Measurements from ENCODE around the gene ARHGAP10. TPM values are rescaled to one million over a fixed set of nuclear protein-coding genes. Genes with fewer than 3 reads are reported as not detected.
A peak's percentile ranks its signal among the peaks of the same experiment; 100 is the strongest.

Gene ARHGAP10
- total RNA-seq, 3 donors from 2014 or later (not counting 1 experiment from before 2014, with no cell fraction given) = 13.9 to 28.7 (median 23.2) TPM

GRCh38 chr4:147727476-147728028 lies 4.3 kb upstream of the ARHGAP10 start:
- H3K9me3 ChIP-seq (ENCODE audit: control insufficient read depth, insufficient read depth, low read length) = no peaks in the 10 kb centered on the region
- WGBS (ENCODE audit: insufficient coverage) = 100% methylated on average over 2 of the region's 2 CpGs
- Mint-ChIP-seq H3K4me1 (peaks cover 7 to 9% of the 10 kb centered on the region in 2 donors), H3K4me3 (no peak overlapping the region), H3K36me3 (no peaks in the 10 kb centered on the region), H3K27me3 (ENCODE audit: low read depth in 2 of 2) (peaks cover 0 to 3% of the 10 kb centered on the region in 2 donors), H3K27ac (no peak overlapping the region), H3K9me3 (no peaks in the 10 kb centered on the region)
- no peaks in the 10 kb centered on the region for H3K36me3 ChIP-seq (ENCODE audit: control insufficient read depth, insufficient read depth, low read length)
- peaks cover 10% of the 10 kb centered on the region for H3K4me1 ChIP-seq (ENCODE audit: control insufficient read depth, insufficient read depth, low read length)
- TF ChIP-seq CTCF (IDR thresholded peaks at IDR 0.05) = no peak
- H3K27me3 ChIP-seq (ENCODE audit: control insufficient read depth, insufficient read depth, low read length) = no peaks in the 10 kb centered on the region
- ATAC-seq (no peak), DNase-seq (no peak)
- no peak overlapping the region for H3K4me3 ChIP-seq (ENCODE audit: low read length)
- no peak overlapping the region for H3K27ac ChIP-seq (ENCODE audit: low read length)
- intact Hi-C loops (cut with micrococcal nuclease) = no loop called here

GRCh38 chr4:147730333-147730732 lies 1.6 kb upstream of the ARHGAP10 start:
- Histone ChIP-seq H3K36me3 (ENCODE audit: control insufficient read depth, insufficient read depth, low read length) (no peaks in the 10 kb centered on the region), H3K27me3 (ENCODE audit: control insufficient read depth, insufficient read depth, low read length) (no peaks in the 10 kb centered on the region), H3K27ac (ENCODE audit: low read length) (no peak overlapping the region), H3K9me3 (ENCODE audit: control insufficient read depth, insufficient read depth, low read length) (no peaks in the 10 kb centered on the region), H3K4me3 (ENCODE audit: low read length) (no peak overlapping the region), H3K4me1 (ENCODE audit: control insufficient read depth, insufficient read depth, low read length) (peaks cover 26% of the 10 kb centered on the region)
- ATAC-seq (no peak), DNase-seq (peak in 1 of 2 donors; percentile 11)
- 88% methylated on average over 2 of the region's 4 CpGs for WGBS (ENCODE audit: insufficient coverage)
- H3K36me3 Mint-ChIP-seq = no peaks in the 10 kb centered on the region
- no peaks in the 10 kb centered on the region for H3K9me3 Mint-ChIP-seq
- H3K4me1 Mint-ChIP-seq = peaks cover 35 to 36% of the 10 kb centered on the region in 2 donors
- H3K27me3 Mint-ChIP-seq (ENCODE audit: low read depth in 2 of 2) = no peaks in the 10 kb centered on the region
- TF ChIP-seq CTCF (IDR thresholded peaks at IDR 0.05) = no peak
- no peak overlapping the region for H3K27ac Mint-ChIP-seq
- intact Hi-C loops (cut with micrococcal nuclease) = loop anchor here (2.0 to 5.0 kb wide), 2 partner anchors 70 to 117 kb away; no protein-coding TSS in a partner anchor
- H3K4me3 Mint-ChIP-seq = peak overlapping the region; percentile 32

GRCh38 chr4:147732518-147733235 lies 789 bp downstream of the ARHGAP10 start:
- H3K36me3 Mint-ChIP-seq = no peaks in the 10 kb centered on the region
- intact Hi-C loops (cut with micrococcal nuclease) = loop anchor here (5.0 kb wide), 1 partner anchor 115 kb away; no protein-coding TSS in a partner anchor
- WGBS (ENCODE audit: insufficient coverage) = 3% methylated on average over 38 of the region's 38 CpGs
- Histone ChIP-seq H3K27me3 (ENCODE audit: control insufficient read depth, insufficient read depth, low read length) (no peaks in the 10 kb centered on the region), H3K36me3 (ENCODE audit: control insufficient read depth, insufficient read depth, low read length) (no peaks in the 10 kb centered on the region), H3K9me3 (ENCODE audit: control insufficient read depth, insufficient read depth, low read length) (no peaks in the 10 kb centered on the region), H3K27ac (ENCODE audit: low read length) (peak overlapping the region; percentile 52), H3K4me3 (ENCODE audit: low read length) (peak overlapping the region; percentile 96), H3K4me1 (ENCODE audit: control insufficient read depth, insufficient read depth, low read length) (peaks cover 26% of the 10 kb centered on the region)
- H3K4me3 Mint-ChIP-seq = peak overlapping the region; percentile 94
- no peaks in the 10 kb centered on the region for H3K27me3 Mint-ChIP-seq (ENCODE audit: low read depth in 2 of 2)
- ATAC-seq (peak; percentile 18 to 30 (median 29)), DNase-seq (peak in 1 of 2 donors; percentile 41)
- no peaks in the 10 kb centered on the region for H3K9me3 Mint-ChIP-seq
- peak overlapping the region; percentile 77 to 94 for H3K27ac Mint-ChIP-seq
- no peak for TF ChIP-seq CTCF (IDR thresholded peaks at IDR 0.05)
- peaks cover 48 to 50% of the 10 kb centered on the region in 2 donors for H3K4me1 Mint-ChIP-seq
